Measurements from ENCODE around the gene COL4A6.
A peak's percentile ranks its signal among the peaks of the same experiment; 100 is the strongest.

The COL4A6 gene

DNA sequence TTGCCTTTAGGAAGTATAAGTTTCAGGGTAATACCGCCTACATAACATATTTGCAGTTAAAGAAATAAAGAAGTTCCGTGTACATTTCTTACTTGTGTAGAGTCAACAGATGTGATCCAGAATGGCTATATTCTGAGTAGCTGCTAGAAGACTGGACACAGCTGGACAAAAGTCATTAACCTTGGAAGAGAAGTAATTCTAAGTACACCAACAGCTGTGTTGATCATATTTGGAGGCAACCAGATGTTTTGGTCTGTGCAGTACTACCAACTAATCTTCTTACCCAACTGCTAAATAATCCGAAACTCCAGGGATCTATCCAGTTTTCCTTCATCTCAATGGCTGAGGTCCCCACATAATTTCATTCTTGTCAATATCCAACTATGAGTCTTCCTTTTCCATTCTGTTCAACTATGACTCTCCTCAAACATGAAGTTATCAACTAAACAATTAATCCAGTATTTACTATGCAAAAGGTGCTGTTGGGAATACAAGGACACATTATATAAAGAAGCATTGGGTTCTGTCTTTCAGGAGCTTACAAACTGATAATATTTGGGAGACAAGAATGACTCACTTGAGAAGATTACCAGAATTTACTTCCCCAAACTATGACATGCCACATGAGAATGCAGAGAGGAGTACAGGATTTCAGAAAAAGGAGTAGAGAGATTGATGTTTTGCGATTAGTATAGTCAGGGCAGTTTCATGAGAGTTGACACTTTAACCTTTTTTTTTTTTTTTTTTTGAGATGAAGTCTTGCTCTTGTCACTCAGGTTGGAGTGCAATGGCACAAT lies 78.2 kb downstream of the COL4A6 start:
- no peak overlapping the region for H3K4me3 ChIP-seq (replicated peaks in 1 of 2; ENCODE audit: low read depth in 2 of 2, low read length in 2 of 2)
- TF ChIP-seq, protein P1, sequence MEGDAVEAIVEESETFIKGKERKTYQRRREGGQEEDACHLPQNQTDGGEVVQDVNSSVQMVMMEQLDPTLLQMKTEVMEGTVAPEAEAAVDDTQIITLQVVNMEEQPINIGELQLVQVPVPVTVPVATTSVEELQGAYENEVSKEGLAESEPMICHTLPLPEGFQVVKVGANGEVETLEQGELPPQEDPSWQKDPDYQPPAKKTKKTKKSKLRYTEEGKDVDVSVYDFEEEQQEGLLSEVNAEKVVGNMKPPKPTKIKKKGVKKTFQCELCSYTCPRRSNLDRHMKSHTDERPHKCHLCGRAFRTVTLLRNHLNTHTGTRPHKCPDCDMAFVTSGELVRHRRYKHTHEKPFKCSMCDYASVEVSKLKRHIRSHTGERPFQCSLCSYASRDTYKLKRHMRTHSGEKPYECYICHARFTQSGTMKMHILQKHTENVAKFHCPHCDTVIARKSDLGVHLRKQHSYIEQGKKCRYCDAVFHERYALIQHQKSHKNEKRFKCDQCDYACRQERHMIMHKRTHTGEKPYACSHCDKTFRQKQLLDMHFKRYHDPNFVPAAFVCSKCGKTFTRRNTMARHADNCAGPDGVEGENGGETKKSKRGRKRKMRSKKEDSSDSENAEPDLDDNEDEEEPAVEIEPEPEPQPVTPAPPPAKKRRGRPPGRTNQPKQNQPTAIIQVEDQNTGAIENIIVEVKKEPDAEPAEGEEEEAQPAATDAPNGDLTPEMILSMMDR (IDR thresholded peaks at IDR 0.05; ENCODE audit: low read depth, low read length), result no peak
- peak; percentile 6 to 16 for DNase-seq (ENCODE audit: low read depth in 2 of 2)

DNA sequence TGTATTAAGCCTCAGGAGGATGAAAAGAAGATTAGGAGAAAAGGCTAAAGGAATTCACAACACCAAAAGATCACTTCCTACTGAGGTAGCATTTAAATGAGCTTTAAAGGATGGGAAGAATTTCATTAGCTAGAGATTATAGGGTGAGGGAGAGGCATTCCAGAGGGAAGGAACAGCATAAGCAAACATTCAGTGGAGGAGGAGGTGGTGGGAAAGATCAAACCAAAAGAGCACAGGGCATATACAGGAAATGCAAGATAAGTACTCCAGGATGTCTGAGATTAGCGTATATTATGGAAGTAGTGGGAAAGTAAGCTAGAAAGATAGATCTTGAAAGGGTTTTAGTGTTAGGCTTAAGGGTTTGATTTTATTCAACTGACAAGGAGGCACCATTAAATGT lies 84.8 kb downstream of the COL4A6 start:
- TF ChIP-seq, protein P1 (IDR thresholded peaks at IDR 0.05; ENCODE audit: low read depth, low read length), result no peak
- H3K4me3 ChIP-seq (replicated peaks in 1 of 2; ENCODE audit: low read depth in 2 of 2, low read length in 2 of 2), result no peak overlapping the region
- DNase-seq (ENCODE audit: low read depth in 2 of 2), result no peak

DNA sequence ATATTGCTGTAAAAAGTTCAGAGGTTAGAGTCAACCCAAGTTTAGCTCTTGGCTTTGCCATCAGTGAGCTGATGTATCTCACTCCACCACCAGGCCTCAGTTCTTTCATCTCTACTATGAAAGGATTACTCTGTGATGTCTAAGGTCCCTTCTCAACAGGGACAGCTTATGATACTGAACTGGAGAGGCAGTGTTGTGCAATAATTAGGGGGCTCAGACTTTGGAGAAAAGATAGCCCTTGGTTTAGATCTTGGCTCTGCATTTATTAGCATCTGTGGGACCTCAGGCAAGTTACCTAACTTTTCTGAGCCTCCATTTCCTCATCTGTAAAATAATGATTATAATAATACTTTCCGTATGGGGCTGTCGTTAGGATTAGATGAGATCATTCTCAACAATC lies 89.0 kb downstream of the COL4A6 start:
- H3K4me3 ChIP-seq (replicated peaks in 1 of 2; ENCODE audit: low read depth in 2 of 2, low read length in 2 of 2), result no peak overlapping the region
- TF ChIP-seq, protein P1 (IDR thresholded peaks at IDR 0.05; ENCODE audit: low read depth, low read length), result no peak
- DNase-seq (ENCODE audit: low read depth in 2 of 2), result no peak

DNA sequence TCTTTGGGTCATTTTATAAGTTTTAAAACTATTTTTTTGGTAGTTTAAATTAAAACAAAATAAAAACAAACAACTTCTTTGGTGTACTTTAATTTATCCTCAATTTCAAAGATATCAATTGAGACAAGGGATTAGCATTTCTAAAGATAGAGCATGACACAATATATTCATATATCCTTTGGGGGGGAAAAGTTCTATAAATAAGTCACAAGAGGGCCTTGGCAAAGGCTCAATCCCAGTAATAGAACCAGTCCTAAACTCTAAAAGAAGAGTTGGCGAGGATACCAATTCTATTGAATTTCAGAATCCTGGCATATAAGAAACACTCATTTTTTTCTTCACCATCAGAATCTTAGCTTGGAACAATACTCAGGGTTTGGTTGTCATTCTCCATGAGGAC lies 89.7 kb downstream of the COL4A6 start:
- no peak overlapping the region for H3K4me3 ChIP-seq (replicated peaks in 1 of 2; ENCODE audit: low read depth in 2 of 2, low read length in 2 of 2)
- DNase-seq (ENCODE audit: low read depth in 2 of 2), result no peak
- TF ChIP-seq, protein P1 (IDR thresholded peaks at IDR 0.05; ENCODE audit: low read depth, low read length), result no peak

DNA sequence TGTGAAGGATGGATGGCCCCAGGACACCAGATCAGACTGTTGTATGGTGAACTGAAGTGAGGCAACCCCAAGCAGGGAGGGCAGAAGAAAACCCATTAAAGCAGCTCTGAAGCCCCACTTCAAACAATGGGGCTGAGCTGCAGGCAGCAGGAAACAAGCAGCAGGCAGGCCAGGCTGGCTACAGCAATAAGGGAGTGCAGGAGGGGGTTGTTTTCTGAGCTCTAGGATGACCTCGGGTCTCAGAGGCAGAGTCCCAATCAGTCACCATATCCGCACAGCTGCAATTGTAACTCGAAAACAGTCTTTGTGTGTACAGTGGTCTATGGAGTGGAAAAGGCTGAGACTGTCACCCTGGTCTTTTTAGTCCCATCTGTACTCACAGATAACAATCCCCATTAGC lies 90.4 kb downstream of the COL4A6 start:
- no peak for DNase-seq (ENCODE audit: low read depth in 2 of 2)
- TF ChIP-seq, protein P1 (IDR thresholded peaks at IDR 0.05; ENCODE audit: low read depth, low read length), result no peak
- H3K4me3 ChIP-seq (replicated peaks in 1 of 2; ENCODE audit: low read depth in 2 of 2, low read length in 2 of 2), result no peak overlapping the region

DNA sequence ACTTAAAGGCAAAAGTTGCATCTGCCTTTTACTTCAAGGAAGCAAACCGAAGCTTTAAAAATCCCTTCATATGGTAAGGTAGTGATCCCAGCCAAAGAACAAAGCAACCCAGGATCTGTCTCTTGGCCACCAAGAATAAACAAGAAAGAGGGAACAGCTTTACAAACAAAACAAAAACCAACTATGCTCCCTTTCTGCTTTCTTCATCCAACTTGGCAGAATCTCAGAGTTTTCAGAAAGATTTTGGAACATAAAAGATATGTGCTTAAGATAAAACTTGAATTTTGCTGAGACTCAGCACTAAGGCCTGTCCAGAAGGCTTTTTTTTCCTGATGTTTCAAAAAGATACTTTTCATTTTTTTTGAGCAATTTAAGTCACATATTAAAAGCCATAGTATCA lies 94.0 kb downstream of the COL4A6 start:
- no peak overlapping the region for H3K4me3 ChIP-seq (replicated peaks in 1 of 2; ENCODE audit: low read depth in 2 of 2, low read length in 2 of 2)
- DNase-seq (ENCODE audit: low read depth in 2 of 2), result peak in 1 of 2 donors; percentile 6
- TF ChIP-seq, protein P1 (IDR thresholded peaks at IDR 0.05; ENCODE audit: low read depth, low read length), result no peak

DNA sequence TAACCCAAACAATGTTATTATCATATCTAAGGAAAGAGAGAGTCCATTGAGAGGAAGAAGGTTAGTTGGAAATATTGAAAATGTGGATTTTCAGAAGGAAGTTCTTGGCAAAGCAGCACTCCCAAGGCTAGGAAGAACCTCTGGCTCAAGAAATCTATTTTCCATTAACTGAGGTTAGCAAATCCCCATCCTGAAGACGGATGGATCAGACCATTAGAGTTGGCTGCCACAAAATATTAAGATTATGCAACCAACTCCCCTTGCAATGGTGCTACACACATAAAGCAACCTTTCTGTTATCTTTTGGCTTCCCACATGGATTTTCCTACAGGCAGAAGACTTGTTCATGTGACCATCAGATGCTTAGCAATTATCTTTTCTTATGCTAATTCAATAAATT lies 96.3 kb downstream of the COL4A6 start:
- no peak overlapping the region for H3K4me3 ChIP-seq (replicated peaks in 1 of 2; ENCODE audit: low read depth in 2 of 2, low read length in 2 of 2)
- TF ChIP-seq, protein P1 (IDR thresholded peaks at IDR 0.05; ENCODE audit: low read depth, low read length), result no peak
- DNase-seq (ENCODE audit: low read depth in 2 of 2), result no peak

Data from cardiac fibroblast (primary cell).